Endothelial cell of umbilical vein (primary cell): ENCODE data around the gene NFKBIE.

Experiments used
- CTCF ChIP-seq, 2 donors: IDR thresholded peaks; 1 replicate in 1 of 2; 2 replicates in 1 of 2; pipeline ENCODE4 v1.5.1; 2011; ENCODE audit warnings: low read length in 2 of 2, mild to moderate bottlenecking in 2 of 2, moderate library complexity in 2 of 2, control low read depth in 1 of 2, inconsistent platforms in 1 of 2, low read depth in 1 of 2; ENCODE audit not compliant: insufficient read depth in 1 of 2; ENCODE audit errors: extremely low read depth in 1 of 2
- EZH2 ChIP-seq: IDR thresholded peaks from 2 replicates; pipeline ENCODE4 v1.6.1; 2012; ENCODE audit warnings: borderline replicate concordance, low read depth, mild to moderate bottlenecking, moderate library complexity, low read length, inconsistent platforms; ENCODE audit not compliant: severe bottlenecking
- MAX ChIP-seq: IDR thresholded peaks from 2 replicates; pipeline ENCODE4 v1.6.1; 2011; ENCODE audit not compliant: insufficient read depth, insufficient read length
- POLR2A ChIP-seq: IDR thresholded peaks from 2 replicates; pipeline ENCODE4 v1.6.1; 2012; ENCODE audit warnings: low read depth, mild to moderate bottlenecking, control low read depth, low read length
- POLR2AphosphoS5 ChIP-seq: IDR thresholded peaks from 2 replicates; pipeline ENCODE4 v1.6.1; 2012; ENCODE audit warnings: low read depth, mild to moderate bottlenecking, control low read depth, low read length, moderate library complexity; ENCODE audit not compliant: insufficient read depth

- no peak for TF ChIP-seq POLR2A
- TF ChIP-seq CTCF (IDR thresholded peaks at IDR 0.05; ENCODE audit: extremely low read depth in 1 of 2, insufficient read depth in 1 of 2, low read depth in 1 of 2, low read length in 2 of 2), result peak; percentile 73 to 86
- TF ChIP-seq MAX, result no peak
- TF ChIP-seq EZH2, result no peak
- peak; percentile 17 for TF ChIP-seq POLR2AphosphoS5
Measured at GRCh38 chr6:44234101-44235025, 31.0 kb downstream of the NFKBIE start.
